Measurements from ENCODE around the gene MOB2.

DNA sequence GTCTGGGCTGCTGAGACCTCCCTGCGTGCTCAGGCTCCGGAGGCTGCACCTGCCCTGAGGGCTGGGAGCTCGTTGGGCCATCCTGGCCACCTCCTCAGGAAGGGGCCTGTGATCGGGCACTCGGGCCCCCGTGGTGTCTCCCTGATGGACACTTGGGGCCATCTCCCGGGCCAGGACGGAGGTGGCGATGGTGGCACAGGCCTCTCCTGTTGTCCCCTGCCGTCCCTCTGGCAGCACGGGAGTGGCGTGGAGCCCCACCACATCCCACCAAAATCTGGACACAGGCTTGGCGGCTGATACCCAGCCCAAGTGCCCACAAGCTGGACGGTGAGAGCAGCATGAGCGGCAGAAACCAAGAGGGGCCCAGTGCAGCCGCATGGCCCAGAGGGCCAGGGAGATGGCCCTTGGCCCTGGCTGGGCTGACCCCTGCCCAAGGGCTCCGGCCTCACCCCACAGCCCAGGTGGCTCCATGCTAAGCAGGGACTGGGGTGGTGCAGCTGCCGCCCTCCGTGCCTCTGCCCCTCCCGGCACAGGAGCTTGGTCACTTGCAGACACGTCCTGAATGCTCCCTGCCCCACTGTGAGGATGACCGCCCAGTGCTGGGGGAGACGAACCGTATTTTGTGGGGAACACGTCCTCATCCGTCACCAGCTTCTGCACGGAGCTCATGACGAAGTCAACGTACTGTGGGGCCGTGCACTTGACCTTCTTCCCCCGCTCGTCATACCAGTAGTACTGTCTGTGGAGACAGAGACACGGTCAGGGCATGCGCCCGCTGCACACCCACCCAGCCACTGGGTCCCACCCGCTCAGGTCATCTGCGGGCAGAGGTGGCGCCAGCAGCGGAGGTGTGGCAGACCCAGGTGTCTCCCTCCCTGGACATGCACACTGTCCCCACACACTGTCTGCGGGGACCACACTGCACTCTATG is 15.6 kb downstream of the MOB2 start:
- TF ChIP-seq CTCF (IDR thresholded peaks at IDR 0.05) (no peak), POLR2A (IDR thresholded peaks at IDR 0.05) (no peak)

Data from breast epithelium (tissue), 3 donors.